ENCODE measurements around the gene SLC22A2. TPM values are rescaled to one million over a fixed set of nuclear protein-coding genes. Genes with fewer than 3 reads are reported as not detected.
"Not testable (repeated sequence)": the region's sequence is repeated elsewhere in the genome, so short reads cannot be mapped to it uniquely, and the experiment has no call there.

The SLC22A2 gene
- total and polyA plus RNA-seq, 4 experiments from 2014 or later = not detected

DNA sequence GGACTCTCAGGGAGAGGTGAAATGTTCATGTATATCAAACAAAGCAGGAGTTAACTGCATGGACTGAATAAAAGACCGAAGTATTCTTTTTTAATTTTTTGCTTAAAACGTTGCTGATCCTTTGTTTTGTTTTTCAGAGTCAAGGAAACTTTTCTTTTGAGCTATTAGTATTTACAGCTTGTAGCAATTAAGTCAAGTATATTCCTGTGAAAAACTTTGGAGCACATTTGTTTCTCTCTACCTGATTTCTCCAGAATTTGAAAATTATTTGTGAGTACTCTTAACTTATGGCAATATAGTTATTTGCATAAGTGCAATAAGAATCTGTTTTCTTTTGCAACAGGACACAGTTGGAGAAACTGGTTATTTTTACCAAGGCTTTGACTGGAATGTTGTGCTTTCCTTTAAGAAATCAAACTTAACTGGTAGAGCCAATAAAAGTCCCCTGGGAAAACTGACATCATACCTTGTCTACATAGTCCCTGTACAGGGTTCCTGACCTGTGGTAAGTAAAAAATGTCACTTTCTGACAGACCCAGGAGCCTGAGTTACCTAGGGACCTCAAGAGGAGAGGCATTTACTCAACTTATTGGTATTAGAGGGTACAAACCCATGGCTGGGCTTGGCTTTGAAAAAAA is 22.3 kb downstream of the SLC22A2 start:
- DNase-seq; CTCF ChIA-PET (ENCODE audit: partially characterized antibody); POLR2A ChIA-PET (ENCODE audit: partially characterized antibody); H3K4me1 ChIP-seq (ENCODE audit: insufficient read depth, low read length); H3K4me1 Mint-ChIP-seq; H3K9me3 ChIP-seq (ENCODE audit: control insufficient read depth in 1 of 2, low read length in 2 of 2); H3K4me3 Mint-ChIP-seq; H3K27me3 ChIP-seq (ENCODE audit: insufficient read depth, low read length); H3K36me3 Mint-ChIP-seq; H3K4me3 ChIP-seq (ENCODE audit: low read length in 2 of 2); intact Hi-C loops (cut with micrococcal nuclease); H3K27ac ChIP-seq (ENCODE audit: low read depth, low read length); H3K27ac Mint-ChIP-seq; H3K36me3 ChIP-seq (ENCODE audit: insufficient read depth, low read length); H3K27me3 Mint-ChIP-seq: not testable (repeated sequence)
- H3K9me3 Mint-ChIP-seq = peaks cover 0 to 12% (median 5%) of the 10 kb centered on the region in 8 donors

DNA sequence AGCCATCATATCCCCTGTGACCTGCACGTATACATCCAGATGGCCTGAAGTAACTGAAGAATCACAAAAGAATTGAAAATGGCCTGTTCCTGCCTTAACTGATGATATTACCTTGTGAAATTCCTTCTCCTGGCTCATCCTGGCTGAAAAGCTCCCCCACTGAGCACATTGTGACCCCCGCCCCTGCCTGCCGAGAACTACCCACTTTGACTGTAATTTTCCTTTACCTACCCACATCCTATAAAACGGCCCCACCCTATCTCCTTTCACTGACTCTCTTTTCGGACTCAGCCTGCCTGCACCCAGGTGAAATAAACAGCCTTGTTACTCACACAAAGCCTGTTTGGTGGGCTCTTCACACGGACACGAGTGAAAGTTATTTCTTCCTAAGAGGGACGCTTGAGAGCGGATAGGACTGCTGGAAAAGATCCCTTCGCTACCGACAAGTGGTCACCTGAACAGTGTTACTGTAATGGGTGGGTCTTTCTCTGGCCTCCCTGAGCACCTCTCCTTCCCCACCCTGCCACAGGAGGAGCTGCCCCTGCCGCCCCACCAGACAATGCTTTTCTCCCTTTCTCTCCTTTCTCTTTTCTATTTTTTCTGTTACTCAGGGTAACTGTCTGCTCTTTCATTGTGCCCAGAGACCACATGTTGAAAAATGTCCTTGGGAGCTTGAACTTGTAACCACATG is 24.5 kb downstream of the SLC22A2 start:
- H3K27me3 ChIP-seq (ENCODE audit: insufficient read depth, low read length); H3K27ac ChIP-seq (ENCODE audit: low read depth, low read length); H3K4me1 Mint-ChIP-seq; intact Hi-C loops (cut with micrococcal nuclease); H3K9me3 ChIP-seq (ENCODE audit: control insufficient read depth in 1 of 2, low read length in 2 of 2); POLR2A ChIA-PET (ENCODE audit: partially characterized antibody); H3K4me3 ChIP-seq (ENCODE audit: low read length in 2 of 2); CTCF ChIA-PET (ENCODE audit: partially characterized antibody); H3K4me3 Mint-ChIP-seq; H3K36me3 ChIP-seq (ENCODE audit: insufficient read depth, low read length); H3K4me1 ChIP-seq (ENCODE audit: insufficient read depth, low read length); DNase-seq; H3K36me3 Mint-ChIP-seq; H3K27ac Mint-ChIP-seq: not testable (repeated sequence)
- peaks cover 0 to 24% (median 9%) of the 10 kb centered on the region in 8 donors for H3K9me3 Mint-ChIP-seq
- H3K27me3 Mint-ChIP-seq = peaks cover 8 to 16% of the 10 kb centered on the region in 2 donors

DNA sequence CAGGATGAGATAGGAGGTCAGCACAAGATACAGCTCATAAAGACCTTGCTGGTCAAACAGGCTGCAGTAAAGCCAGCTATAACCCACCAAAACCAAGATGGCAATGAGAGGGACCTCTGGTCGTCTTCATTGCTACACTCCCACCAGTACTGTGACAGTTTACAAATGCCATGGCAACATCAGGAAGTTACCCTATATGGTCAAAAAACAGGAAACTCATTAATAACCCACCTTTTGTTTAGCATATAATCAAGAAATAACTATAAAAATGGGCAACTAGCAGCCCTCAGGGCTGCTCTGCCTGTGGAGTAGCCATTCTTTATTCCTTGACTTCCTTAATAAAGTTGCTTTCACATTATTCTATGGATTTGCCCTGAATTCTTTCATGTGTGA is 30.9 kb downstream of the SLC22A2 start:
- no peak overlapping the region for H3K27ac ChIP-seq (ENCODE audit: low read depth, low read length)

DNA sequence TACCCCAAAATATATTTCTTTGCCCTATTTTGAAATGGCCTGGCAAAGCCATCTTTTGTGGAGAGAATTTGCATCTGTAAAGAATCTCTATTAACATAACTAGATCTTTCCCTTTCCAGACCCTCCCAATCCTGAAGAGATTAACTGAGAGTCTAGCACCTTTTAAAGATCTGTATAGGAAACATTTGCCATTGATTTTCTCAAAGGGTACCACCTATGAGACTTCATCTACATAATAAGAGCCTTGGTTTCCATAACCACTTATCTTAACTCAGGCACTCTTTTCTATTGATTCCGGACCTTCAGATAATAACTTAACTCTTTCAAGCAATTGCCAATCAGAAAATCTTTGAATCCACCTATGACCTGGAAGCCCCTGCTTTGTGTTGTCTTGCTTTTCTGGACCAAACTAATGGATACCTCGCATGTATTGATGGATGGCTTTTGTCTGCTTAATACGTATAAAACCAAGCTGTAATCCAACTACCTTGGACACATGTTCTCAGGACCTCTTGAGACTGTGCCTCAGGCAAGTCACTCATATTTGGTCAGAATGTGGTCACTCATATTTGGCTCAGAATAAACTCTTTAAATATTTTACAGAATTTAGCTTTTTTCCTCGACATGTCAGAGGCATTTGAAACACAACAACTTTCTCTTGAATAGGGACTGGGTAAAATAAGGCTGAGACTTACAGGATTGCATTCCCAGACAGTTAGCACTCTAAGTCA is 31.4 kb downstream of the SLC22A2 start:
- Histone ChIP-seq H3K27me3 (ENCODE audit: insufficient read depth, low read length) (no peaks in the 10 kb centered on the region), H3K9me3 (ENCODE audit: control insufficient read depth in 1 of 2, low read length in 2 of 2) (no peaks in the 10 kb centered on the region), H3K36me3 (ENCODE audit: insufficient read depth, low read length) (no peaks in the 10 kb centered on the region), H3K4me3 (ENCODE audit: low read length in 2 of 2) (no peak overlapping the region), H3K27ac (ENCODE audit: low read depth, low read length) (no peak overlapping the region), H3K4me1 (ENCODE audit: insufficient read depth, low read length) (no peaks in the 10 kb centered on the region)
- intact Hi-C loops (cut with micrococcal nuclease) = no loop called here
- ChIA-PET CTCF (ENCODE audit: partially characterized antibody) (no interaction called here), POLR2A (ENCODE audit: partially characterized antibody) (no interaction called here)
- Mint-ChIP-seq H3K9me3 (peaks cover 0 to 12% (median 4%) of the 10 kb centered on the region in 8 donors), H3K36me3 (no peaks in the 10 kb centered on the region), H3K27ac (no peak overlapping the region), H3K4me1 (no peaks in the 10 kb centered on the region), H3K27me3 (peaks cover 11 to 18% of the 10 kb centered on the region in 2 donors), H3K4me3 (no peak overlapping the region)
- DNase-seq = no peak

More for the DNA sequence above, 30.9 kb downstream of the SLC22A2 start:
- Mint-ChIP-seq H3K4me3 (no peak overlapping the region), H3K27ac (no peak overlapping the region), H3K4me1 (no peaks in the 10 kb centered on the region), H3K9me3 (peaks cover 0 to 12% (median 4%) of the 10 kb centered on the region in 8 donors), H3K27me3 (peaks cover 11 to 18% of the 10 kb centered on the region in 2 donors), H3K36me3 (no peaks in the 10 kb centered on the region)
- H3K4me3 ChIP-seq (ENCODE audit: low read length in 2 of 2) = no peak overlapping the region
- no peaks in the 10 kb centered on the region for H3K36me3 ChIP-seq (ENCODE audit: insufficient read depth, low read length)
- H3K27me3 ChIP-seq (ENCODE audit: insufficient read depth, low read length) = no peaks in the 10 kb centered on the region
- no peaks in the 10 kb centered on the region for H3K9me3 ChIP-seq (ENCODE audit: control insufficient read depth in 1 of 2, low read length in 2 of 2)
- CTCF ChIA-PET (ENCODE audit: partially characterized antibody) = no interaction called here
- no peaks in the 10 kb centered on the region for H3K4me1 ChIP-seq (ENCODE audit: insufficient read depth, low read length)
- intact Hi-C loops (cut with micrococcal nuclease) = no loop called here
- POLR2A ChIA-PET (ENCODE audit: partially characterized antibody) = no interaction called here
- DNase-seq = no peak

DNA sequence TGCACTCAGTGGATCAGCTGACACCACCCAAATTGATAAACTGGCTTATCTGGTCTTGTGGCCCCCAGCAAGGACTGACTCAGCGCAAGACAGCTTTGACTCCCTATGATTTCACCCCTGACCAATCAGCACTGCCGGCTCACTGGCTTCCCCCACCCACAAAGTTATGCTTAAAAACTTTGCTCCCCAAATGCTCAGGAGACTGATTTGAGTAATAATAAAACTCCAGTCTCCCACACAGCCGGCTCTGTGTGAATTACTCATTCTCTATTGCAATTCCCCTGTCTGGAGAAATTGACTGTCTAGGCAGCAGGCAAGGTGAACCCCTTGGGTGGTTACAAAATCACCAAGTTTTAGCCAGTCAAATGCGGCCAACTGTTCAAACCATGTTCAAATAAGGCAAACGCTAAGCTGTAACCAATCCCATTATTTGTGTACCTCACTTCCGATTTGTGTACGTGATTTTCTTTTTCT is 32.5 kb downstream of the SLC22A2 start:
- H3K27ac ChIP-seq (ENCODE audit: low read depth, low read length) = no peak overlapping the region
- H3K36me3 Mint-ChIP-seq = no peaks in the 10 kb centered on the region
- H3K9me3 ChIP-seq (ENCODE audit: control insufficient read depth in 1 of 2, low read length in 2 of 2) = no peaks in the 10 kb centered on the region
- ChIA-PET CTCF (ENCODE audit: partially characterized antibody) (no interaction called here), POLR2A (ENCODE audit: partially characterized antibody) (no interaction called here)
- H3K27me3 Mint-ChIP-seq = peaks cover 13 to 18% of the 10 kb centered on the region in 2 donors
- no peaks in the 10 kb centered on the region for H3K27me3 ChIP-seq (ENCODE audit: insufficient read depth, low read length)
- no peaks in the 10 kb centered on the region for H3K36me3 ChIP-seq (ENCODE audit: insufficient read depth, low read length)
- H3K4me1 ChIP-seq (ENCODE audit: insufficient read depth, low read length) = no peaks in the 10 kb centered on the region
- intact Hi-C loops (cut with micrococcal nuclease) = no loop called here
- DNase-seq = no peak
- H3K4me3 ChIP-seq (ENCODE audit: low read length in 2 of 2) = no peak overlapping the region
- H3K4me3 Mint-ChIP-seq = no peak overlapping the region
- peaks cover 0 to 2% (median 0%) of the 10 kb centered on the region in 4 donors for H3K4me1 Mint-ChIP-seq
- H3K27ac Mint-ChIP-seq = no peak overlapping the region
- peaks cover 0 to 12% (median 4%) of the 10 kb centered on the region in 8 donors for H3K9me3 Mint-ChIP-seq

DNA sequence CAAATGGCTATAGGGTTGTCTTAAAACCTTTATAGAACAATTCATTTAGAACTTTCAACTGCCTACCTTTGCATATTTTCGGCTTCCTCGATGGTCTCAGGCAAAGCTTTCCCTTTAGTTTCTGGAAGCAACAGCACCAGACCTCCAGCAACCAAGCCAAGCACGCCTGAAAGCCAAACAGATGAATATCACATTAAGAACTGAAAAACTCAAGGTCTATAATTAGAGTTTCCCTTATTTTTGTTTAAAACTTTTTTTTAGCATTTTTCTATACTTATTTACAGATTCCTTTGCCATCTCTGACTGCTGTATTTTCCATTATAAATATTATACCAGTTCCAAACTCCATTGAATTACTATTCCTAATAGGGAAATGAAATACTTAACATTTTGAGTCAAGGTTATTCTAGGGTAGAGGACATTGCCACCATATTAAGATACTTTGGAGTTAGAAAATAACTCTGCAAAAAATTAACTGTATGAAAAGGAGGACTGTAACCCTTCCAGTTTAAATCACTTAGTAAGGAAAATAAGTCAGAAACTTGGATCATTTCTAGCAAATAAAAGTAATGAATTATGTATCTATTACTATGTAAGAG is 33.9 kb downstream of the SLC22A2 start:
- CTCF ChIA-PET (ENCODE audit: partially characterized antibody) = no interaction called here

DNA sequence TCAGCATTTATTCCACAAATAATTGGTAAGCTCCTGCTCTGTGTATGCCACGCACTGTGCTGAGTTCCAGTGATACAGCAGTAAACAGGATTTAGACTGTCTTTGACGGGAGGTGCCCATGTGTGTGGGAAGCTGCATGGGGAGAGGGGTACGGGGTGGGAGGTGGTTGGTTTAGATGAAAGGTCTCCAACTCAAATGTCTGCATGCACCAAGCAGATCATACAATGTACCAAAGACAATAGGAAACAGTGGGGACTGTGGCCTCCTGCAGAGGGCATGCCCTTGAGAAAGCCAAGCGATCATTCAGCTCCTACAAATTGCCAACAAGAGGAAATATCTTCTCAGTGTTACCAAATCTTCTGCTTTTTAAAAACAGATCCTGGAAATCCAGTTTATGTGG is 36.1 kb downstream of the SLC22A2 start:
- intact Hi-C loops (cut with micrococcal nuclease) = no loop called here
- ChIA-PET CTCF (ENCODE audit: partially characterized antibody) (no interaction called here), POLR2A (ENCODE audit: partially characterized antibody) (no interaction called here)
- H3K27me3 Mint-ChIP-seq = peaks cover 5 to 10% of the 10 kb centered on the region in 2 donors
- peaks cover 0 to 2% (median 0%) of the 10 kb centered on the region in 4 donors for H3K4me1 Mint-ChIP-seq
- Histone ChIP-seq H3K4me3 (ENCODE audit: low read length in 2 of 2) (no peak overlapping the region), H3K36me3 (ENCODE audit: insufficient read depth, low read length) (no peaks in the 10 kb centered on the region), H3K27me3 (ENCODE audit: insufficient read depth, low read length) (no peaks in the 10 kb centered on the region), H3K4me1 (ENCODE audit: insufficient read depth, low read length) (no peaks in the 10 kb centered on the region), H3K9me3 (ENCODE audit: control insufficient read depth in 1 of 2, low read length in 2 of 2) (no peaks in the 10 kb centered on the region), H3K27ac (ENCODE audit: low read depth, low read length) (no peak overlapping the region)
- H3K27ac Mint-ChIP-seq = no peak overlapping the region
- DNase-seq = no peak
- no peaks in the 10 kb centered on the region for H3K36me3 Mint-ChIP-seq
- H3K9me3 Mint-ChIP-seq = peaks cover 0 to 4% (median 1%) of the 10 kb centered on the region in 8 donors
- no peak overlapping the region for H3K4me3 Mint-ChIP-seq

More for the DNA sequence above, 33.9 kb downstream of the SLC22A2 start:
- no peaks in the 10 kb centered on the region for H3K36me3 ChIP-seq (ENCODE audit: insufficient read depth, low read length)
- H3K4me1 ChIP-seq (ENCODE audit: insufficient read depth, low read length) = no peaks in the 10 kb centered on the region
- intact Hi-C loops (cut with micrococcal nuclease) = no loop called here
- H3K9me3 ChIP-seq (ENCODE audit: control insufficient read depth in 1 of 2, low read length in 2 of 2) = no peaks in the 10 kb centered on the region
- Mint-ChIP-seq H3K4me3 (no peak overlapping the region), H3K27ac (no peak overlapping the region), H3K9me3 (peaks cover 0 to 7% (median 0%) of the 10 kb centered on the region in 8 donors), H3K27me3 (peaks cover 9 to 12% of the 10 kb centered on the region in 2 donors), H3K4me1 (peaks cover 0 to 2% (median 0%) of the 10 kb centered on the region in 4 donors), H3K36me3 (no peaks in the 10 kb centered on the region)
- H3K27ac ChIP-seq (ENCODE audit: low read depth, low read length) = no peak overlapping the region
- no peaks in the 10 kb centered on the region for H3K27me3 ChIP-seq (ENCODE audit: insufficient read depth, low read length)
- H3K4me3 ChIP-seq (ENCODE audit: low read length in 2 of 2) = no peak overlapping the region
- POLR2A ChIA-PET (ENCODE audit: partially characterized antibody) = no interaction called here
- DNase-seq = no peak
